Liver (tissue), 9 donors: ENCODE data around the gene BLNK. TPM values are rescaled to one million over a fixed set of nuclear protein-coding genes. Genes with fewer than 3 reads are reported as not detected.

Experiments
- DNase-seq: peaks from one replicate; pipeline ENCODE4 v3.0.0-alpha.2; 2017; ENCODE audit warnings: low spot score
- H3K27ac ChIP-seq, 2 donors: one replicate each; pipeline ENCODE4 v1.7.0; 2013; ENCODE audit warnings: inconsistent platforms in 2 of 2, low read length in 2 of 2, control low read depth in 1 of 2, low read depth in 1 of 2, mild to moderate bottlenecking in 1 of 2
- H3K27me3 ChIP-seq, 4 donors: one replicate each; pipeline versions ENCODE4 v1.6.1 to v1.7.0; 2013; ENCODE audit warnings: low read length in 3 of 4, inconsistent platforms in 1 of 4, mild to moderate bottlenecking in 1 of 4, moderate library complexity in 1 of 4; ENCODE audit not compliant: control insufficient read depth in 4 of 4, insufficient read depth in 4 of 4
- H3K36me3 ChIP-seq, 4 donors: one replicate each; pipeline versions ENCODE4 v1.6.1 to v1.7.0; 2013; ENCODE audit warnings: low read length in 3 of 4, mild to moderate bottlenecking in 3 of 4, low read depth in 1 of 4, moderate library complexity in 1 of 4; ENCODE audit not compliant: control insufficient read depth in 4 of 4, insufficient read depth in 3 of 4
- H3K4me1 ChIP-seq, 4 donors: one replicate each; pipeline versions ENCODE4 v1.6.1 to v1.7.0; 2013; ENCODE audit warnings: low read length in 3 of 4, mild to moderate bottlenecking in 3 of 4, moderate library complexity in 1 of 4; ENCODE audit not compliant: control insufficient read depth in 4 of 4, insufficient read depth in 4 of 4
- H3K4me3 ChIP-seq, 3 donors: one replicate each; pipeline versions ENCODE4 v1.6.1 to v1.7.0; 2013; ENCODE audit warnings: low read length in 3 of 3, control low read depth in 1 of 3, low read depth in 1 of 3, mild to moderate bottlenecking in 1 of 3
- H3K9ac ChIP-seq, 2 donors: one replicate each; pipeline ENCODE4 v1.7.0; 2013; ENCODE audit warnings: low read length in 2 of 2, mild to moderate bottlenecking in 2 of 2, moderate library complexity in 2 of 2, control low read depth in 1 of 2, low read depth in 1 of 2
- H3K9me3 ChIP-seq, 4 donors: one replicate each; pipeline versions ENCODE4 v1.6.1 to v1.7.0; 2013; ENCODE audit warnings: low read length in 3 of 4; ENCODE audit not compliant: control insufficient read depth in 4 of 4
- EGR1 ChIP-seq, 2 donors: IDR thresholded peaks; 2 replicates each; pipeline ENCODE4 v1.6.1; 2016 to 2018; ENCODE audit warnings: antibody characterized with exemption in 2 of 2, low read depth in 2 of 2
- FOXA2 ChIP-seq: IDR thresholded peaks from 2 replicates; pipeline ENCODE4 v1.6.1; 2016; ENCODE audit warnings: antibody characterized with exemption
- GABPA ChIP-seq, 2 donors: IDR thresholded peaks in 1 of 2; conservative IDR thresholded peaks in 1 of 2; 2 replicates each; pipeline ENCODE4 v1.6.1; 2016; ENCODE audit warnings: antibody characterized with exemption in 2 of 2, mild to moderate bottlenecking in 1 of 2, moderate library complexity in 1 of 2
- HNF4A ChIP-seq, 2 donors: conservative IDR thresholded peaks; 2 replicates each; pipeline ENCODE4 v1.6.1; 2016; ENCODE audit warnings: antibody characterized with exemption in 2 of 2, mild to moderate bottlenecking in 2 of 2
- HNF4G ChIP-seq: IDR thresholded peaks from 2 replicates; pipeline ENCODE4 v1.6.1; 2016; ENCODE audit warnings: antibody characterized with exemption
- JUND ChIP-seq, 2 donors: IDR thresholded peaks; 2 replicates each; pipeline ENCODE4 v1.6.1; 2016; ENCODE audit warnings: antibody characterized with exemption in 2 of 2
- NR2F2 ChIP-seq: IDR thresholded peaks from 2 replicates; pipeline ENCODE4 v1.6.1; 2016; ENCODE audit warnings: antibody characterized with exemption
- RAD21 ChIP-seq, 2 donors: IDR thresholded peaks; 2 replicates each; pipeline ENCODE4 v1.6.1; 2016; ENCODE audit warnings: antibody characterized with exemption in 2 of 2, mild to moderate bottlenecking in 2 of 2
- REST ChIP-seq: IDR thresholded peaks from 2 replicates; pipeline ENCODE4 v1.6.1; 2016; ENCODE audit warnings: antibody characterized with exemption, mild to moderate bottlenecking
- RXRA ChIP-seq, 2 donors: IDR thresholded peaks; 2 replicates each; pipeline ENCODE4 v1.6.1; 2017 to 2018; ENCODE audit warnings: antibody characterized with exemption in 2 of 2, mild to moderate bottlenecking in 1 of 2
- SP1 ChIP-seq: IDR thresholded peaks from 2 replicates; pipeline ENCODE4 v1.6.1; 2018; ENCODE audit warnings: antibody characterized with exemption, mild to moderate bottlenecking
- TAF1 ChIP-seq: conservative IDR thresholded peaks from 2 replicates; pipeline ENCODE4 v1.6.1; 2016; ENCODE audit warnings: antibody characterized with exemption, mild to moderate bottlenecking
- YY1 ChIP-seq: IDR thresholded peaks from 2 replicates; pipeline ENCODE4 v1.6.1; 2016; ENCODE audit warnings: antibody characterized with exemption, mild to moderate bottlenecking
- WGBS: extraction: QIAGEN DNeasy Blood & Tissue Kit; methylation state at CpG from one replicate; pipeline ENCODE4 v1.1.7; 2013; 5-methylcytosine and 5-hydroxymethylcytosine counted together
- polyA plus RNA-seq, 2 donors: library from polyadenylated mRNA; stranded (reverse) in 1 of 2; unstranded in 1 of 2; fragments of 200-250 nt in 1 of 2; fragments of >200 nt in 1 of 2; fragmentation: Nextera tagmentation in 1 of 2; extraction: Ambion mirVana in 1 of 2; gene quantifications; one replicate each; pipeline versions ENCODE4 v1.2.1 to v1.2.3, GENCODE V29; 2013 to 2015
- total RNA-seq, 2 donors: library from RNA; depleted of rRNA; stranded (reverse); fragments of >200 nt; gene quantifications; one replicate each; pipeline ENCODE4 v1.2.3, GENCODE V29; 2014
- TF ChIP-seq, protein P1 (sequence below): IDR thresholded peaks from 2 replicates; pipeline ENCODE4 v1.6.1; 2016; ENCODE audit warnings: antibody characterized with exemption
- TF ChIP-seq, protein P2 (sequence below): IDR thresholded peaks from 2 replicates; pipeline ENCODE4 v1.6.1; 2016; ENCODE audit warnings: antibody characterized with exemption
- TF ChIP-seq, protein P3 (sequence below): fragments of 150-350 bp; IDR thresholded peaks from 2 replicates; pipeline ENCODE4 v1.5.1; 2017; ENCODE audit warnings: improper control_type of control experiment, low read depth, low read length; ENCODE audit not compliant: missing input control
- TF ChIP-seq, protein P4 (sequence below): IDR thresholded peaks from 2 replicates; pipeline ENCODE4 v1.6.1; 2016; ENCODE audit warnings: antibody characterized with exemption
- donor health status: healthy.
- donor health status: healthy.
- donor health status: healthy.
- donor health status: healthy.
- donor health status: healthy.

The BLNK gene
- total and polyA plus RNA-seq, 4 donors, result 3.3 to 45.2 (median 14.5) TPM

DNA sequence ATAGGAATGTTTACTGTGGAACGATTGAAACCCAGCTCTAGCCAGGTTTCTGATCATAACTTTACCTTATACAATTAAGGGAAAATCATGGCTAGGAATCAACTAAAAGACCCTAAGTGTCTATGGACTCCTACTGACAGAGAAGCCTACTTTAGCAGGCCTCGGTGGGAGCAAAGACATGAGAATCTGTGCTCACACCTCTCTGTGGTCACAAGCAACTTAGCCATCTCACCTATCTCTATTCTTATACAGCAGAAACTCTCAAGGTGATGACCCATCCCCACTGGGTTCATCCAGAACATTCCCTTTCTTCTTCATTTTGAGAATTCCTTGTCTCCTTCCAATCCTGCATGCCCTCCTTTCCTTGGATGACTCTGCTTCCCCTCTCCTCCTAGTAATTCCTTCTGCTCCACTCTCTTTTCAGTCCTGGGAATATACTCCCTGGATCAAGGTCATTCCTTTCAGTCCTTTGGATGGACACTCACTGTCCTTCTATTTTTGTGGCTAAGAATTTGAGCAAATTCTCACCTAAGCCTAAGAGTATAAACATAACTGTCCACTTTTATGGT lies 2.9 kb downstream of the BLNK start:
- TF ChIP-seq, protein P1, sequence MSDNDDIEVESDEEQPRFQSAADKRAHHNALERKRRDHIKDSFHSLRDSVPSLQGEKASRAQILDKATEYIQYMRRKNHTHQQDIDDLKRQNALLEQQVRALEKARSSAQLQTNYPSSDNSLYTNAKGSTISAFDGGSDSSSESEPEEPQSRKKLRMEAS, result no peak
- TF ChIP-seq EGR1 (IDR thresholded peaks at IDR 0.05; ENCODE audit: low read depth in 2 of 2), result no peak
- TF ChIP-seq GABPA (IDR thresholded peaks at IDR 0.05 in 1 of 2, conservative IDR thresholded peaks at IDR 0.05 in 1 of 2), result no peak
- no peak for TF ChIP-seq REST
- no peak for TF ChIP-seq TAF1
- TF ChIP-seq, protein P2, sequence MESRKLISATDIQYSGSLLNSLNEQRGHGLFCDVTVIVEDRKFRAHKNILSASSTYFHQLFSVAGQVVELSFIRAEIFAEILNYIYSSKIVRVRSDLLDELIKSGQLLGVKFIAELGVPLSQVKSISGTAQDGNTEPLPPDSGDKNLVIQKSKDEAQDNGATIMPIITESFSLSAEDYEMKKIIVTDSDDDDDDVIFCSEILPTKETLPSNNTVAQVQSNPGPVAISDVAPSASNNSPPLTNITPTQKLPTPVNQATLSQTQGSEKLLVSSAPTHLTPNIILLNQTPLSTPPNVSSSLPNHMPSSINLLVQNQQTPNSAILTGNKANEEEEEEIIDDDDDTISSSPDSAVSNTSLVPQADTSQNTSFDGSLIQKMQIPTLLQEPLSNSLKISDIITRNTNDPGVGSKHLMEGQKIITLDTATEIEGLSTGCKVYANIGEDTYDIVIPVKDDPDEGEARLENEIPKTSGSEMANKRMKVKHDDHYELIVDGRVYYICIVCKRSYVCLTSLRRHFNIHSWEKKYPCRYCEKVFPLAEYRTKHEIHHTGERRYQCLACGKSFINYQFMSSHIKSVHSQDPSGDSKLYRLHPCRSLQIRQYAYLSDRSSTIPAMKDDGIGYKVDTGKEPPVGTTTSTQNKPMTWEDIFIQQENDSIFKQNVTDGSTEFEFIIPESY, result no peak
- no peak for TF ChIP-seq RXRA (IDR thresholded peaks at IDR 0.05)
- no peak for TF ChIP-seq YY1
- no peak for DNase-seq
- WGBS, result 54% methylated on average over 2 of the region's 2 CpGs
- Histone ChIP-seq H3K36me3 (no peaks in the 10 kb centered on the region), H3K27me3 (no peaks in the 10 kb centered on the region), H3K4me3 (peak overlapping the region in 2 of 3 donors; percentile 95), H3K9me3 (no peaks in the 10 kb centered on the region), H3K9ac (no peak overlapping the region), H3K4me1 (peaks cover 10 to 65% (median 46%) of the 10 kb centered on the region in 4 donors), H3K27ac (peak overlapping the region; percentile 30 to 39)

GRCh38 chr10:96267234-96267705 lies 4.1 kb downstream of the BLNK start:
- Histone ChIP-seq H3K4me3 (peak overlapping the region in 2 of 3 donors; percentile 24 to 51), H3K4me1 (peaks cover 7 to 70% (median 48%) of the 10 kb centered on the region in 4 donors), H3K36me3 (no peaks in the 10 kb centered on the region), H3K27ac (peak overlapping the region; percentile 2 to 65), H3K9ac (no peak overlapping the region), H3K27me3 (no peaks in the 10 kb centered on the region), H3K9me3 (no peaks in the 10 kb centered on the region)
- WGBS, result 57% methylated on average over 4 of the region's 4 CpGs
- no peak for DNase-seq
- TF ChIP-seq, protein P2, result no peak
- TF ChIP-seq, protein P3, sequence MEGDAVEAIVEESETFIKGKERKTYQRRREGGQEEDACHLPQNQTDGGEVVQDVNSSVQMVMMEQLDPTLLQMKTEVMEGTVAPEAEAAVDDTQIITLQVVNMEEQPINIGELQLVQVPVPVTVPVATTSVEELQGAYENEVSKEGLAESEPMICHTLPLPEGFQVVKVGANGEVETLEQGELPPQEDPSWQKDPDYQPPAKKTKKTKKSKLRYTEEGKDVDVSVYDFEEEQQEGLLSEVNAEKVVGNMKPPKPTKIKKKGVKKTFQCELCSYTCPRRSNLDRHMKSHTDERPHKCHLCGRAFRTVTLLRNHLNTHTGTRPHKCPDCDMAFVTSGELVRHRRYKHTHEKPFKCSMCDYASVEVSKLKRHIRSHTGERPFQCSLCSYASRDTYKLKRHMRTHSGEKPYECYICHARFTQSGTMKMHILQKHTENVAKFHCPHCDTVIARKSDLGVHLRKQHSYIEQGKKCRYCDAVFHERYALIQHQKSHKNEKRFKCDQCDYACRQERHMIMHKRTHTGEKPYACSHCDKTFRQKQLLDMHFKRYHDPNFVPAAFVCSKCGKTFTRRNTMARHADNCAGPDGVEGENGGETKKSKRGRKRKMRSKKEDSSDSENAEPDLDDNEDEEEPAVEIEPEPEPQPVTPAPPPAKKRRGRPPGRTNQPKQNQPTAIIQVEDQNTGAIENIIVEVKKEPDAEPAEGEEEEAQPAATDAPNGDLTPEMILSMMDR, result no peak
- no peak for TF ChIP-seq TAF1
- TF ChIP-seq FOXA2, result no peak
- no peak for TF ChIP-seq HNF4A (conservative IDR thresholded peaks at IDR 0.05)
- TF ChIP-seq JUND (IDR thresholded peaks at IDR 0.05), result no peak
- TF ChIP-seq, protein P4, sequence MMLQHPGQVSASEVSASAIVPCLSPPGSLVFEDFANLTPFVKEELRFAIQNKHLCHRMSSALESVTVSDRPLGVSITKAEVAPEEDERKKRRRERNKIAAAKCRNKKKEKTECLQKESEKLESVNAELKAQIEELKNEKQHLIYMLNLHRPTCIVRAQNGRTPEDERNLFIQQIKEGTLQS, result no peak
- TF ChIP-seq EGR1 (IDR thresholded peaks at IDR 0.05; ENCODE audit: low read depth in 2 of 2), result no peak
- TF ChIP-seq SP1, result no peak
- no peak for TF ChIP-seq GABPA (IDR thresholded peaks at IDR 0.05 in 1 of 2, conservative IDR thresholded peaks at IDR 0.05 in 1 of 2)
- TF ChIP-seq RXRA (IDR thresholded peaks at IDR 0.05), result no peak
- TF ChIP-seq HNF4G, result no peak
- no peak for TF ChIP-seq RAD21 (IDR thresholded peaks at IDR 0.05)
- no peak for TF ChIP-seq REST
- TF ChIP-seq NR2F2, result no peak
